Epithelial cell of esophagus (primary cell): ENCODE data around the gene WDR82.

Source experiments
- DNase-seq: peaks from one replicate; pipeline ENCODE4 v3.0.0; 2010; ENCODE audit warnings: low read depth
- H3K4me3 ChIP-seq: 2 replicates; pipeline ENCODE4 v1.5.1; 2011; ENCODE audit warnings: mild to moderate bottlenecking, low read length, control low read depth
- CTCF ChIP-seq: IDR thresholded peaks from 2 replicates; pipeline ENCODE4 v1.5.1; 2011; ENCODE audit warnings: low read depth, mild to moderate bottlenecking, low read length, control low read depth, inconsistent platforms; ENCODE audit not compliant: insufficient read depth; ENCODE audit errors: missing control alignments

Gene WDR82

GRCh38 chr3:52246728-52247408 lies 31.6 kb downstream of the WDR82 start:
- no peak for TF ChIP-seq CTCF
- no peak for DNase-seq
- H3K4me3 ChIP-seq = no peak overlapping the region

DNA sequence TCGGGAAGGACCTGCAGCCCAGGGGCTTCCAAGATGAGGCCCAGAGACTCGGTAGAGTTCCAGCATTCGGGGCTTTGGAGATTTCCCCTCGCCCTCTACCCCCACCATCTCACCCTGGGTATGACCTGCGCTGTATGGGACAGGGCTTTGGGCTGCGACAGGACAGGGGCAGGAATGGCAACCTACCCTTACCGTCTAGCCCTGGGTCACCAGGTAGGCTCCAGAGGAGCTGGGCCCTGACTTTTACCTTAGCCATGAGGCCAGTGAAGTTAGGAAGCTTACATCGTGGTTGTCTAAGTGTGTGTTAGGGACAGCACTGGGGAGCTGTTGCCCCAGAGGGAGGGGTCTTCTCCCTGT lies 32.2 kb downstream of the WDR82 start:
- no peak overlapping the region for H3K4me3 ChIP-seq
- DNase-seq = no peak
- no peak for TF ChIP-seq CTCF

DNA sequence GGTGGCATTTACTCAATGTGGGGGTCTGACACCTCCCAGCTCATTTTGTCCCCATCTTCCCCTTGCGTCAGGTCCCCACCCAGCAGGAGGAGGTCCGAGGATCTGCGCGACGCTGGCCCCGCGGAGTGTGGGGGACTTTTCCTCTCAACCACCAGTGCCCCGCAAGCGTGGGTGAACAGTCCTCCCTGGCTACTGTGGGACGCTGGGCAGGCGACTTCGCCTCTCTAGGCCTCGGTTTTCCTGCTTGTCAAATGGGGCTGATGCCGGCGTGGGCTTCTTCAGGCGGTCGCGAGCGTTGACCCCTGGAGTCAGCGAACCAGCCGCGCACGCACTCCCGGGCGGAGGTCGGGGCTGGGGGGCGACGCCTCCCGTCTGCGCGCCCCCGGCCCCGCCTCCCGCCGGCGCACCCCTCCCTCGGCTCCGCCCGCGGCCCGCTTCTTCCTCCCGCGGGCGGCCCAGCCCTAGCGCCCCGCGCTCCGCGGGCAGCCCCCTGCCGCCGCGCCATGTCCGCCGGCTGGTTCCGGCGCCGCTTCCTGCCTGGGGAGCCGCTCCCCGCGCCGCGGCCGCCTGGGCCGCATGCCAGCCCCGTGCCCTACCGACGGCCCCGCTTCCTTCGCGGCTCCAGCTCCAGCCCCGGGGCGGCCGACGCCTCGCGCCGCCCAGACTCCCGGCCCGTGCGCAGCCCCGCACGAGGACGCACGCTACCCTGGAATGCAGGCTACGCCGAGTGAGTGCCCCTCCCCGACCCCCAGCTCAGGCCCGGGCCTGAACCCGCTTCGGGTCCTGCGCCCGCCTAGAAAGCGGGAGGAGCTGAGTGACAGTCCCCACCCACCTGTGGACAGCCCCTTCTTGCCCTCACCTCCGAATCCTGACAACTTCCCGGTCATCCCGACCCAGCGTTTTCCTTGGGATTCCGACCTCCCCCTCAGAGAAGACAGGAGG lies 32.9 kb downstream of the WDR82 start, which contains the start of gene PPM1M:
TSS of gene PPM1M (plus strand) at position 438 of the 942 bp plus-strand sequence. CDS start at position 504, 66 bp downstream.
- peak; percentile 55 for DNase-seq
- peak within 1 kb of the TSS; percentile 34 for H3K4me3 ChIP-seq
- no peak for TF ChIP-seq CTCF

DNA sequence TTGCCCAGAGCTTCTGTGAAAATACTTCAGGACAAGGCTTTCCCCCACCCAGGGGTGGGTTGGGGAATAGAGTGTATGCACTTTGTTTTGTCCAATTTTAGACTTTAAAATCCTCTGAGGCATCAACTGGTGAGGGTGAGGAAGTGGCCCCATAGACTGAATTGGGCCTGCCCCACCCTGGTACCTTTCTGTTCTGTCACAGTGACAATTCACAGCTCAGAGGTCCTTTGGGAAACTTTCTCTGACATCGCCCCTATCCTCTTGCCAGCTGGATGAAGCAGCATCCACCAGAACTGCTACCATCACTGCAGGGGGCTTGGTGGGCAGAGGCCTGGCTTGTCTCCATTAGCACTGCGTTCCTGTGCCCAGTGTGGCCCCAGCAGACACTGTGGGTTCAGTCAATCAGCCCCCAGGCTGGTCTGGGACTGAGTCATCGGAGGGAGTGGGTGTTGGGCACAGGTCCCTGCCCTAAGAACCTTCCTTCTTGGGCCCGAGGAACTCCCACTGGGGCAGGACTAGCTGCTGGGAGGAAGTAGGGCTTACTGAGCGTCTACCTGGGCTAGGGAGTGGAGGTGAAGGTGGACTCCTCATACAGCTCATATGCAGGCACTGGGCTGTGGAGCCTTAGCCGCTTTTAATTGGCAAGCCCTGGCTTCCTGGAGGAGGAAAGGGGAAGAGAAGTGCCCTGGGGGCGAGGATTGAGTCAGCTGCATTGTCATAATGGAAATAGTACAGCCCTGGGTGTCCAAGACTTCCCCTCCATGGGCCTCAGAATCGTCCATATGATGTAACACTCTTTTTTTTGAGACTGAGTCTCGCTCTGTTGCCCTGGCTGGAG lies 34.4 kb downstream of the WDR82 start:
- no peak overlapping the region for H3K4me3 ChIP-seq
- peak; percentile 86 for DNase-seq
- no peak for TF ChIP-seq CTCF

DNA sequence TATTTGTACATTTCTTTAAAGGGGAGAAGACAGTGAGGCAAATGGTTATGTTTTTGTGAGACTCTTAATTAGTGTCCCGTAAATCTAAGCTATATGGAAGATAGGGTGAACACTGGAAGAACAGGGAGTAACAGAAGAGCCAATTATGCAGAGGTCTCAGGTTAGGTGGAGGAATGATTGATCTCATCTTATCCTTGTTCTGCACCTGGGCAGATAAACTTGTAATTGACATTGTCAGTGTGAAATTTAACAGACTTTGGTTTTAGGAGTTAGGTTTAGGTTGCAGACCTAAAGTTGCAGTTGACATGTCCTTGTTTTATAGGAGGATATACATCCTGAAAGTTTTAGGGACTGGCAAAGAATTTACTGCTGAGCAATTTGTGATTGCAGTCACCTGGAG lies 36.4 kb downstream of the WDR82 start:
- no peak overlapping the region for H3K4me3 ChIP-seq
- no peak for TF ChIP-seq CTCF
- no peak for DNase-seq

GRCh38 chr3:52240886-52241370 lies 37.5 kb downstream of the WDR82 start:
- no peak overlapping the region for H3K4me3 ChIP-seq
- no peak for DNase-seq
- no peak for TF ChIP-seq CTCF
